ACC112 (cell line): ENCODE results near the gene CASS4.

Experiments used
- H2AFZ ChIP-seq: fragments of 200-600 bp; sonication (generic); one replicate; pipeline ENCODE4 v1.6.0; 2017; ENCODE audit warnings: antibody characterized with exemption, low read length; ENCODE audit not compliant: unreplicated experiment
- H3K27ac ChIP-seq: fragments of 200-600 bp; sonication (generic); 2 replicates; pipeline ENCODE4 v1.5.1; 2014; ENCODE audit warnings: low read depth, mild to moderate bottlenecking, antibody characterized with exemption, low read length, moderate library complexity
- H3K27me3 ChIP-seq: fragments of 200-600 bp; sonication (generic); 2 replicates; pipeline ENCODE4 v1.6.1; 2014; ENCODE audit warnings: mild to moderate bottlenecking, antibody characterized with exemption, low read length, moderate library complexity, mixed read lengths; ENCODE audit not compliant: insufficient read depth
- H3K36me3 ChIP-seq: fragments of 200-600 bp; sonication (generic); 2 replicates; pipeline ENCODE4 v1.6.1; 2016; ENCODE audit warnings: mild to moderate bottlenecking, antibody characterized with exemption, low read length, moderate library complexity, mixed read lengths; ENCODE audit not compliant: insufficient read depth
- H3K4me1 ChIP-seq: fragments of 200-600 bp; sonication (generic); one replicate; pipeline ENCODE4 v1.6.1; 2016; ENCODE audit warnings: low read length, mixed read lengths; ENCODE audit not compliant: insufficient read depth, unreplicated experiment, control insufficient read depth
- H3K4me3 ChIP-seq: fragments of 200-600 bp; sonication (generic); 2 replicates; pipeline ENCODE4 v1.5.1; 2014; ENCODE audit warnings: mild to moderate bottlenecking, low read depth, low read length
- H3K79me2 ChIP-seq: fragments of 200-600 bp; sonication (generic); one replicate; pipeline ENCODE4 v1.6.0; 2016; ENCODE audit warnings: low read length; ENCODE audit not compliant: control insufficient read depth, unreplicated experiment, insufficient read depth

CASS4 gene

GRCh38 chr20:56411759-56412472 is at the start of gene CASS4:
CASS4 (plus strand) TSS chr20:56412260; CDS start chr20:56412459, 199 bp downstream.
- H3K27ac ChIP-seq: peak within 1 kb of the TSS; percentile 70
- no peaks in the 10 kb centered on the region for H3K27me3 ChIP-seq
- peaks cover under 1% of the 10 kb centered on the region; the same call in 1 of the 2 replicates for H3K36me3 ChIP-seq
- H3K79me2 ChIP-seq: no peaks in the 10 kb centered on the region
- peaks cover 26% of the 10 kb centered on the region for H3K4me1 ChIP-seq
- H2AFZ ChIP-seq: peak within 1 kb of the TSS; percentile 84
- peak within 1 kb of the TSS; percentile 70 for H3K4me3 ChIP-seq

GRCh38 chr20:56362833-56363413 is 49.1 kb upstream of the CASS4 start:
- Histone ChIP-seq H3K4me1 (peaks cover 16% of the 10 kb centered on the region), H3K27me3 (no peaks in the 10 kb centered on the region), H3K4me3 (no peak overlapping the region), H3K36me3 (no peaks in the 10 kb centered on the region), H3K27ac (no peak overlapping the region), H3K79me2 (peaks cover 16% of the 10 kb centered on the region), H2AFZ (no peak overlapping the region)

GRCh38 chr20:56363491-56363890 is 48.6 kb upstream of the CASS4 start:
- no peak overlapping the region for H3K27ac ChIP-seq
- H3K4me3 ChIP-seq: no peak overlapping the region
- peaks cover 16% of the 10 kb centered on the region for H3K79me2 ChIP-seq
- H3K4me1 ChIP-seq: peaks cover 16% of the 10 kb centered on the region
- H3K27me3 ChIP-seq: no peaks in the 10 kb centered on the region
- H3K36me3 ChIP-seq: no peaks in the 10 kb centered on the region
- H2AFZ ChIP-seq: no peak overlapping the region

GRCh38 chr20:56368351-56369134 is 43.5 kb upstream of the CASS4 start:
- Histone ChIP-seq H3K4me3 (no peak overlapping the region), H3K79me2 (peaks cover 20% of the 10 kb centered on the region), H3K36me3 (peaks cover 20% of the 10 kb centered on the region), H3K27me3 (no peaks in the 10 kb centered on the region), H3K4me1 (peaks cover under 1% of the 10 kb centered on the region), H2AFZ (no peak overlapping the region), H3K27ac (no peak overlapping the region)

GRCh38 chr20:56369179-56369578 is 42.9 kb upstream of the CASS4 start:
- Histone ChIP-seq H3K36me3 (peaks cover 22% of the 10 kb centered on the region), H3K4me1 (peaks cover 6% of the 10 kb centered on the region), H3K27ac (no peak overlapping the region), H3K79me2 (peaks cover 26% of the 10 kb centered on the region), H2AFZ (no peak overlapping the region), H3K4me3 (no peak overlapping the region), H3K27me3 (no peaks in the 10 kb centered on the region)

- no peaks in the 10 kb centered on the region for H3K27me3 ChIP-seq
- no peak overlapping the region for H3K4me3 ChIP-seq
- peaks cover 22% of the 10 kb centered on the region for H3K36me3 ChIP-seq
- peaks cover 12% of the 10 kb centered on the region for H3K4me1 ChIP-seq
- H3K79me2 ChIP-seq: peaks cover 52% of the 10 kb centered on the region
- no peak overlapping the region for H3K27ac ChIP-seq
- no peak overlapping the region for H2AFZ ChIP-seq
Measured at GRCh38 chr20:56371977-56372376, 40.1 kb upstream of the CASS4 start.

GRCh38 chr20:56372850-56373249 is 39.2 kb upstream of the CASS4 start:
- H2AFZ ChIP-seq: no peak overlapping the region
- no peak overlapping the region for H3K4me3 ChIP-seq
- no peak overlapping the region for H3K27ac ChIP-seq
- H3K79me2 ChIP-seq: peaks cover 59% of the 10 kb centered on the region
- H3K27me3 ChIP-seq: no peaks in the 10 kb centered on the region
- peaks cover 25% of the 10 kb centered on the region for H3K36me3 ChIP-seq
- H3K4me1 ChIP-seq: peaks cover 12% of the 10 kb centered on the region

- H3K4me1 ChIP-seq: peaks cover 12% of the 10 kb centered on the region
- peaks cover 70% of the 10 kb centered on the region for H3K79me2 ChIP-seq
- H3K4me3 ChIP-seq: no peak overlapping the region
- H3K36me3 ChIP-seq: peaks cover 36% of the 10 kb centered on the region
- peak overlapping the region; percentile 49 for H3K27ac ChIP-seq
- H2AFZ ChIP-seq: no peak overlapping the region
- H3K27me3 ChIP-seq: no peaks in the 10 kb centered on the region
Measured at GRCh38 chr20:56373942-56374341, 38.1 kb upstream of the CASS4 start.

GRCh38 chr20:56376331-56376730 is 35.7 kb upstream of the CASS4 start:
- H3K79me2 ChIP-seq: peaks cover 83% of the 10 kb centered on the region
- H3K4me1 ChIP-seq: peaks cover 12% of the 10 kb centered on the region
- no peak overlapping the region for H2AFZ ChIP-seq
- H3K27ac ChIP-seq: no peak overlapping the region
- H3K4me3 ChIP-seq: no peak overlapping the region
- no peaks in the 10 kb centered on the region for H3K27me3 ChIP-seq
- peaks cover 41% of the 10 kb centered on the region for H3K36me3 ChIP-seq

- Histone ChIP-seq H2AFZ (no peak overlapping the region), H3K27ac (no peak overlapping the region), H3K4me1 (peaks cover 12% of the 10 kb centered on the region), H3K27me3 (no peaks in the 10 kb centered on the region), H3K4me3 (no peak overlapping the region), H3K79me2 (peaks cover 75% of the 10 kb centered on the region), H3K36me3 (peaks cover 31% of the 10 kb centered on the region)
Measured at GRCh38 chr20:56378386-56378785, 33.7 kb upstream of the CASS4 start.
